DND-41 (cell line): ENCODE measurements around the gene PDXK.

ENCODE experiments used
- CTCF ChIP-seq: IDR thresholded peaks from 2 replicates; pipeline ENCODE4 v1.5.1; 2012; ENCODE audit warnings: borderline replicate concordance, low read length, moderate library complexity, mild to moderate bottlenecking; ENCODE audit not compliant: poor library complexity, severe bottlenecking; ENCODE audit errors: extremely low read depth
- EZH2 ChIP-seq: IDR thresholded peaks from 3 replicates; pipeline ENCODE4 v1.6.1; 2012; ENCODE audit warnings: borderline replicate concordance, low read depth, mild to moderate bottlenecking, moderate library complexity, low read length, inconsistent platforms; ENCODE audit not compliant: severe bottlenecking

- TF ChIP-seq CTCF: no peak
- no peak for TF ChIP-seq EZH2
Observed at GRCh38 chr21:43749651-43750262, 30.8 kb downstream of the PDXK start.
